Astrocyte (in vitro differentiated cells and primary cell): ENCODE results near the gene ROMO1. TPM values are rescaled to one million over a fixed set of nuclear protein-coding genes. Genes with fewer than 3 reads are reported as not detected.

Experiments used
- DNase-seq: peaks from one replicate; pipeline ENCODE4 v3.0.0-alpha.2; 2010; ENCODE audit warnings: low read depth
- FAIRE-seq: peaks from 2 replicates; lab custom pipeline; 2011; peaks lifted over from hg19 to GRCh38; lab: Jason Lieb, UNC
- H2AFZ ChIP-seq: 2 replicates; pipeline ENCODE4 v1.6.0; 2012; ENCODE audit warnings: low read depth, low read length, inconsistent platforms
- H3K27ac ChIP-seq: 2 replicates; pipeline ENCODE4 v1.5.1; 2011; ENCODE audit warnings: low read depth, low read length, inconsistent platforms
- H3K27me3 ChIP-seq: 2 replicates; pipeline ENCODE4 v1.6.0; 2011; ENCODE audit warnings: low read length, inconsistent platforms; ENCODE audit not compliant: insufficient read depth
- H3K36me3 ChIP-seq: 2 replicates; pipeline ENCODE4 v1.5.1; 2011; ENCODE audit warnings: low read length, inconsistent platforms; ENCODE audit not compliant: insufficient read depth
- H3K4me1 ChIP-seq: 2 replicates; pipeline ENCODE4 v1.5.1; 2011; ENCODE audit warnings: low read length, inconsistent platforms; ENCODE audit not compliant: insufficient read depth
- H3K4me2 ChIP-seq: 2 replicates; pipeline ENCODE4 v1.6.0; 2012; ENCODE audit warnings: low read length, inconsistent platforms
- H3K4me3 ChIP-seq: 2 replicates; pipeline ENCODE4 v1.5.1; 2011; ENCODE audit warnings: low read depth, mild to moderate bottlenecking, low read length, inconsistent platforms; ENCODE audit not compliant: insufficient read depth
- H3K79me2 ChIP-seq: 2 replicates; pipeline ENCODE4 v1.6.0; 2012; ENCODE audit warnings: mild to moderate bottlenecking, low read length, inconsistent platforms; ENCODE audit not compliant: insufficient read depth
- H3K9ac ChIP-seq: 2 replicates; pipeline ENCODE4 v1.6.0; 2012; ENCODE audit warnings: mild to moderate bottlenecking, low read length, inconsistent platforms
- H3K9me3 ChIP-seq: 2 replicates; pipeline ENCODE4 v1.5.1; 2012; ENCODE audit warnings: low read depth, mild to moderate bottlenecking, low read length, inconsistent platforms; ENCODE audit not compliant: insufficient read depth
- H4K20me1 ChIP-seq: 2 replicates; pipeline ENCODE4 v1.6.0; 2012; ENCODE audit warnings: low read length, inconsistent platforms; ENCODE audit not compliant: insufficient read depth
- H3K27ac Mint-ChIP-seq: one replicate; pipeline ENCODE4 v1.8.0; 2021; ENCODE audit warnings: mild to moderate bottlenecking, mixed read lengths; ENCODE audit not compliant: unreplicated experiment
- H3K27me3 Mint-ChIP-seq: one replicate; pipeline ENCODE4 v1.8.0; 2021; ENCODE audit warnings: low read depth, mixed read lengths; ENCODE audit not compliant: unreplicated experiment
- H3K36me3 Mint-ChIP-seq: one replicate; pipeline ENCODE4 v1.8.0; 2021; ENCODE audit warnings: low read depth, mixed read lengths; ENCODE audit not compliant: unreplicated experiment
- H3K4me1 Mint-ChIP-seq: one replicate; pipeline ENCODE4 v1.8.0; 2021; ENCODE audit warnings: low read depth, mixed read lengths; ENCODE audit not compliant: unreplicated experiment
- H3K4me3 Mint-ChIP-seq: one replicate; pipeline ENCODE4 v1.8.0; 2021; ENCODE audit warnings: mild to moderate bottlenecking, moderate library complexity, mixed read lengths; ENCODE audit not compliant: unreplicated experiment
- H3K9me3 Mint-ChIP-seq: one replicate; pipeline ENCODE4 v1.8.0; 2021; ENCODE audit warnings: mild to moderate bottlenecking, mixed read lengths; ENCODE audit not compliant: unreplicated experiment
- CTCF ChIP-seq: IDR thresholded peaks from 2 replicates; pipeline ENCODE4 v1.5.1; 2011; ENCODE audit warnings: low read depth, mild to moderate bottlenecking, inconsistent platforms, low read length, moderate library complexity; ENCODE audit not compliant: insufficient read depth
- EZH2 ChIP-seq: IDR thresholded peaks from 2 replicates; pipeline ENCODE4 v1.6.1; 2012; ENCODE audit warnings: mild to moderate bottlenecking, low read length, inconsistent platforms; ENCODE audit not compliant: insufficient read depth
- total RNA-seq: library from RNA; stranded (reverse); gene quantifications from 2 replicates; pipeline ENCODE4 v1.2.1, GENCODE V29; 2021

The ROMO1 gene
- total RNA-seq, 1 donor from 2014 or later: 201 TPM

GRCh38 chr20:35726842-35727711, 27.9 kb downstream of the ROMO1 start:
- peaks cover 94% of the 10 kb centered on the region for H4K20me1 ChIP-seq
- H3K9me3 Mint-ChIP-seq: no peaks in the 10 kb centered on the region
- no peak overlapping the region for H3K27ac Mint-ChIP-seq
- H3K4me1 ChIP-seq: no peaks in the 10 kb centered on the region
- no peak overlapping the region for H3K4me3 ChIP-seq
- FAIRE-seq: no peak
- H3K27me3 ChIP-seq: no peaks in the 10 kb centered on the region
- H2AFZ ChIP-seq: no peak overlapping the region
- H3K9me3 ChIP-seq: no peaks in the 10 kb centered on the region
- TF ChIP-seq CTCF (no peak), EZH2 (no peak)
- H3K36me3 ChIP-seq: peaks cover 86% of the 10 kb centered on the region
- DNase-seq: no peak
- H3K4me2 ChIP-seq: no peak overlapping the region
- H3K36me3 Mint-ChIP-seq: peaks cover 14% of the 10 kb centered on the region
- H3K27me3 Mint-ChIP-seq: no peaks in the 10 kb centered on the region
- H3K79me2 ChIP-seq: peaks cover 96% of the 10 kb centered on the region
- no peak overlapping the region for H3K9ac ChIP-seq
- H3K27ac ChIP-seq: no peak overlapping the region
- no peak overlapping the region for H3K4me3 Mint-ChIP-seq
- peaks cover 12% of the 10 kb centered on the region for H3K4me1 Mint-ChIP-seq

GRCh38 chr20:35729283-35729807, 30.1 kb downstream of the ROMO1 start:
- H3K27me3 Mint-ChIP-seq: no peaks in the 10 kb centered on the region
- no peak overlapping the region for H3K9ac ChIP-seq
- peaks cover 92% of the 10 kb centered on the region for H3K36me3 ChIP-seq
- H3K9me3 ChIP-seq: no peaks in the 10 kb centered on the region
- H3K79me2 ChIP-seq: peaks cover 97% of the 10 kb centered on the region
- H3K4me1 Mint-ChIP-seq: peaks cover 16% of the 10 kb centered on the region
- H3K4me3 ChIP-seq: no peak overlapping the region
- no peak overlapping the region for H3K4me3 Mint-ChIP-seq
- H3K4me1 ChIP-seq: peaks cover under 1% of the 10 kb centered on the region
- FAIRE-seq (no peak), DNase-seq (no peak)
- H4K20me1 ChIP-seq: peaks cover 95% of the 10 kb centered on the region
- no peaks in the 10 kb centered on the region for H3K27me3 ChIP-seq
- no peak overlapping the region for H3K27ac Mint-ChIP-seq
- no peak overlapping the region for H3K27ac ChIP-seq
- H3K4me2 ChIP-seq: no peak overlapping the region
- no peak overlapping the region for H2AFZ ChIP-seq
- H3K36me3 Mint-ChIP-seq: peaks cover 14% of the 10 kb centered on the region
- TF ChIP-seq CTCF (no peak), EZH2 (no peak)
- H3K9me3 Mint-ChIP-seq: no peaks in the 10 kb centered on the region
